Measurements from ENCODE around the gene SLC7A1. TPM values are rescaled to one million over a fixed set of nuclear protein-coding genes. Genes with fewer than 3 reads are reported as not detected.

Gene SLC7A1
- total and polyA plus RNA-seq, 2 of the 8 experiments (the other 6 are each of a cell fraction or from before 2014, with no cell fraction given): 26.8 to 114 TPM

DNA sequence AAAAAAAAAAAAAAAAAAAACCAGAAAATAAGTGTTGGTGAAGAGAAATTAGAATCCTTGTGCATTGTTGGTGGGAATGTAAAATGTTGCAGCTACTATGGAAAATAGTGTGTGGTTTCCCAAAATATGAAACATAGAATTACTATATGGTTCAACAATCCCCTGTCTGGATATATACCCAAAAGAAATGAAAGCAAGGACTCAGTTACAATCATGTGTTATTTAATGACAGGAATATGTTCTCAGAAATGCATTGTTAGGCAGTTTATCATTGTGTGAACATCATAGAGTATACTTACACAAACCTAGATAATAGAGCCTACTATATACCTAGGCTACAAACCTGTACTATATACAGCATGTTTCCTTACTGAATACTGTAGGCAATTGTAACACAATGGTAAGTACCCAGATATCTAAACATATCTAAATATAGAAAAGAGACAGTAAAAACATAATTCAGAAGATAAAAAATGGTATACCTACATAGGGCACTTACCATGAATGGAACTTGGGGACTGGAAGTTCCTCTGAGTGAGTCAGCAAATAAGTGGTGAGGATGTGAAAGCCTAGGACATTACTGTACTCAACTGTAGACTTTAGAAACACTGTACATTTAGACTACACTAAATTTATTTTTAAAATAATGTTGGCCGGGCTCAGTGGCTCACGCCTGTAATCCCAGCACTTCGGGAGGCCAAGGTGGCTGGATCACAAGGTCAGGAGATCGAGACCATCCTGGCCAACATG is 25.7 kb upstream of the SLC7A1 start:
- no peak overlapping the region for H3K4me2 ChIP-seq (ENCODE audit: insufficient read depth in 1 of 2, low read depth in 2 of 2, low read length in 2 of 2)
- no peak overlapping the region for H2BK5ac ChIP-seq (ENCODE audit: low read depth, low read length)
- no peak overlapping the region for H3K18ac ChIP-seq (ENCODE audit: extremely low read depth, low read length)
- H2BK20ac ChIP-seq (ENCODE audit: low read length): no peak overlapping the region
- WGBS, 2 experiments (ENCODE audit: extremely low coverage in 1 of 2, insufficient coverage in 1 of 2, insufficient read length in 1 of 2, insufficient replicate concordance in 2 of 2, low coverage in 1 of 2, low lambda C conversion rate in 2 of 2, missing lambda C conversion rate in 1 of 2): 92% methylated on average over 4 of the region's 4 CpGs; no CpG with 5 or more reads in 1 of the 2 experiments
- H3K79me2 ChIP-seq (ENCODE audit: control insufficient read depth in 1 of 2, insufficient read depth in 2 of 2, low read length in 2 of 2): no peaks in the 10 kb centered on the region
- ChIA-PET POLR2A (ENCODE audit: partially characterized antibody) (no interaction called here), CTCF (ENCODE audit: partially characterized antibody) (no interaction called here)
- no peak overlapping the region for H3K9ac ChIP-seq (replicated peaks in 1 of 4; ENCODE audit: extremely low read depth in 1 of 4, low read depth in 3 of 4, low read length in 3 of 4)
- no peak for TF ChIP-seq KDM1A (IDR thresholded peaks at IDR 0.05; ENCODE audit: borderline replicate concordance, low read length)
- H4K91ac ChIP-seq (replicated peaks; ENCODE audit: insufficient read length, low read length): no peak overlapping the region
- H2AK5ac ChIP-seq (ENCODE audit: low read depth, low read length): no peak overlapping the region
- H4K8ac ChIP-seq (ENCODE audit: extremely low read depth, insufficient read depth, low read length): no peak overlapping the region
- no peaks in the 10 kb centered on the region for H3K27me3 ChIP-seq (replicated peaks in 1 of 4; ENCODE audit: control insufficient read depth in 3 of 4, extremely low read depth in 1 of 4, insufficient read depth in 3 of 4, low read length in 3 of 4)
- DNase-seq (ENCODE audit: low read depth in 1 of 2, low spot score in 2 of 2): no peak
- H3K4ac ChIP-seq (replicated peaks; ENCODE audit: insufficient read length, low read depth, low read length): no peak overlapping the region
- no peak overlapping the region for H3K14ac ChIP-seq (ENCODE audit: insufficient read length)
- H3K23me2 ChIP-seq (ENCODE audit: low read depth, low read length): no peaks in the 10 kb centered on the region
- no peak overlapping the region for H2BK120ac ChIP-seq (replicated peaks; ENCODE audit: low read depth, low read length)
- H2BK15ac ChIP-seq (ENCODE audit: low read length): no peak overlapping the region
- no peak overlapping the region for H4K5ac ChIP-seq (ENCODE audit: insufficient read length, low read depth, low read length)
- H3K9me3 ChIP-seq (ENCODE audit: insufficient read depth in 2 of 2, low read depth in 1 of 2, low read length in 1 of 2): no peaks in the 10 kb centered on the region
- no peak overlapping the region for H3K23ac ChIP-seq (ENCODE audit: insufficient read length)
- no peaks in the 10 kb centered on the region for H3K4me1 ChIP-seq (replicated peaks in 1 of 4; ENCODE audit: control insufficient read depth in 3 of 4, insufficient read depth in 4 of 4, low read length in 3 of 4)
- H3K79me1 ChIP-seq (ENCODE audit: low read depth, low read length): no peaks in the 10 kb centered on the region
- H3K36me3 ChIP-seq (ENCODE audit: control insufficient read depth in 2 of 4, insufficient read depth in 4 of 4, low read length in 3 of 4): no peaks in the 10 kb centered on the region
- no peaks in the 10 kb centered on the region for H4K20me1 ChIP-seq (replicated peaks in 1 of 2; ENCODE audit: control insufficient read depth in 1 of 2, insufficient read depth in 2 of 2, low read length in 2 of 2)
- H3K4me3 ChIP-seq (ENCODE audit: extremely low read depth in 1 of 4, insufficient read depth in 2 of 4, low read depth in 3 of 4, low read length in 4 of 4): no peak overlapping the region
- no peak overlapping the region for H2BK12ac ChIP-seq (ENCODE audit: low read depth, low read length)
- H2AFZ ChIP-seq (ENCODE audit: low read length): no peak overlapping the region
- no peak overlapping the region for H3K56ac ChIP-seq (replicated peaks; ENCODE audit: insufficient read length, low read depth, low read length)
- no peak for FAIRE-seq
- no peak overlapping the region for H3K27ac ChIP-seq (ENCODE audit: low read depth, low read length)

Measured in H1 (cell line).